Tongue (tissue), 1 donor: ENCODE results near the gene XRCC1. TPM values are rescaled to one million over a fixed set of nuclear protein-coding genes. Genes with fewer than 3 reads are reported as not detected.

Source experiments
- total RNA-seq: library from RNA; depleted of rRNA; stranded (reverse); fragments of >200 nt; gene quantifications from one replicate; pipeline ENCODE4 v1.2.3, GENCODE V29; 2014

Gene XRCC1
- total RNA-seq, 1 donor from 2014 or later, result 10.5 TPM

Other genes starting within 250 kb of the XRCC1 start
- gene CD177, start 221.8 kb downstream of the XRCC1 start, total RNA-seq, result 3.3 TPM
- gene TEX101, start 160.6 kb downstream of the XRCC1 start, total RNA-seq, result not detected
- gene LYPD3, start 109.9 kb downstream of the XRCC1 start, total RNA-seq, result 17.6 TPM
- gene PHLDB3, start 70.8 kb downstream of the XRCC1 start, total RNA-seq, result 24.6 TPM
- 28.2 TPM for gene ETHE1, start 48.3 kb downstream of the XRCC1 start, total RNA-seq
- gene ZNF575, start 42.3 kb downstream of the XRCC1 start, total RNA-seq, result 0.41 TPM
- 2.7 TPM for gene PINLYP, start 274 bp upstream of the XRCC1 start, total RNA-seq
- gene IRGQ, start 20.6 kb upstream of the XRCC1 start, total RNA-seq, result 26.0 TPM
- 8.8 TPM for gene ZNF576, start 21.1 kb upstream of the XRCC1 start, total RNA-seq
- gene SRRM5, start 36.6 kb upstream of the XRCC1 start, total RNA-seq, result not detected
- gene ZNF428, start 44.1 kb upstream of the XRCC1 start, total RNA-seq, result 22.9 TPM
- 10.3 TPM for gene CADM4, start 64.3 kb upstream of the XRCC1 start, total RNA-seq
- 8.1 TPM for gene PLAUR, start 94.6 kb upstream of the XRCC1 start, total RNA-seq
- gene IRGC, start 140.5 kb upstream of the XRCC1 start, total RNA-seq, result not detected
- 13.0 TPM for gene SMG9, start 179.4 kb upstream of the XRCC1 start, total RNA-seq
- gene KCNN4, start 205.4 kb upstream of the XRCC1 start, total RNA-seq, result 14.8 TPM
- 1.6 TPM for gene LYPD5, start 226.9 kb upstream of the XRCC1 start, total RNA-seq